MM.1S (cell line): ENCODE results near the gene MARK4.

Experiments used
- DNase-seq: peaks from one replicate; pipeline ENCODE4 v3.0.0-alpha.2; 2015
- H2AFZ ChIP-seq: fragments of 300-600 bp; sonication (generic); 2 replicates; pipeline ENCODE4 v1.6.0; 2016; ENCODE audit warnings: antibody characterized with exemption, low read length
- H3F3A ChIP-seq: fragments of 300-600 bp; sonication (generic); 2 replicates; pipeline ENCODE4 v1.6.1; 2016; ENCODE audit warnings: mild to moderate bottlenecking, antibody characterized with exemption, low read length, moderate library complexity, mixed read lengths; ENCODE audit not compliant: insufficient read depth
- H3K27ac ChIP-seq: fragments of 300-600 bp; sonication (generic); 2 replicates; pipeline ENCODE4 v1.5.1; 2016; ENCODE audit warnings: mild to moderate bottlenecking, low read length
- H3K27me3 ChIP-seq: fragments of 300-600 bp; sonication (generic); replicated peaks from 2 replicates; pipeline ENCODE4 v1.6.0; 2016; ENCODE audit warnings: low read length; ENCODE audit not compliant: insufficient read depth
- H3K36me3 ChIP-seq: fragments of 300-600 bp; sonication (generic); replicated peaks from 2 replicates; pipeline ENCODE4 v1.6.1; 2016; ENCODE audit warnings: mild to moderate bottlenecking, low read length, mixed read lengths; ENCODE audit not compliant: insufficient read depth
- H3K4me1 ChIP-seq: fragments of 300-600 bp; sonication (generic); 2 replicates; pipeline ENCODE4 v1.6.1; 2016; ENCODE audit warnings: low read length, mixed read lengths
- H3K4me2 ChIP-seq: fragments of 300-600 bp; sonication (generic); 2 replicates; pipeline ENCODE4 v1.6.0; 2016; ENCODE audit warnings: low read depth, low read length
- H3K4me3 ChIP-seq: fragments of 300-600 bp; sonication (generic); 2 replicates; pipeline ENCODE4 v1.5.1; 2016; ENCODE audit warnings: low read length, mixed read lengths
- H3K79me2 ChIP-seq: fragments of 300-600 bp; sonication (generic); 2 replicates; pipeline ENCODE4 v1.6.1; 2016; ENCODE audit warnings: mixed run types, low read length, mixed read lengths
- H3K9ac ChIP-seq: fragments of 300-600 bp; sonication (generic); 2 replicates; pipeline ENCODE4 v1.6.1; 2016; ENCODE audit warnings: low read length, mixed read lengths
- H3K9me2 ChIP-seq: fragments of 300-600 bp; sonication (generic); replicated peaks from 2 replicates; pipeline ENCODE4 v1.6.1; 2016; ENCODE audit warnings: mild to moderate bottlenecking, low read length, mixed read lengths; ENCODE audit not compliant: insufficient read depth
- H3K9me3 ChIP-seq: fragments of 300-600 bp; sonication (generic); replicated peaks from 2 replicates; pipeline ENCODE4 v1.6.1; 2016; ENCODE audit warnings: mild to moderate bottlenecking, low read length, mixed read lengths; ENCODE audit not compliant: insufficient read depth
- H4K20me1 ChIP-seq: fragments of 300-600 bp; sonication (generic); 2 replicates; pipeline ENCODE4 v1.6.1; 2016; ENCODE audit warnings: mild to moderate bottlenecking, low read length, moderate library complexity, mixed read lengths; ENCODE audit not compliant: insufficient read depth
- EZH2 ChIP-seq: fragments of 300-600 bp; sonication (generic); optimal IDR thresholded peaks from 2 replicates; pipeline ENCODE3; 2017; ENCODE audit warnings: low read depth, mild to moderate bottlenecking, antibody characterized with exemption, low read length, mixed read lengths
- EZH2phosphoT487 ChIP-seq: fragments of 300-600 bp; sonication (generic); IDR thresholded peaks from 2 replicates; pipeline ENCODE4 v1.6.1; 2018; ENCODE audit warnings: antibody characterized with exemption, low read length
- TF ChIP-seq, protein P1 (sequence below): fragments of 300-600 bp; sonication (generic); IDR thresholded peaks from 2 replicates; pipeline ENCODE4 v1.5.1; 2016; ENCODE audit warnings: antibody characterized with exemption, low read length, mixed read lengths

Gene MARK4

DNA sequence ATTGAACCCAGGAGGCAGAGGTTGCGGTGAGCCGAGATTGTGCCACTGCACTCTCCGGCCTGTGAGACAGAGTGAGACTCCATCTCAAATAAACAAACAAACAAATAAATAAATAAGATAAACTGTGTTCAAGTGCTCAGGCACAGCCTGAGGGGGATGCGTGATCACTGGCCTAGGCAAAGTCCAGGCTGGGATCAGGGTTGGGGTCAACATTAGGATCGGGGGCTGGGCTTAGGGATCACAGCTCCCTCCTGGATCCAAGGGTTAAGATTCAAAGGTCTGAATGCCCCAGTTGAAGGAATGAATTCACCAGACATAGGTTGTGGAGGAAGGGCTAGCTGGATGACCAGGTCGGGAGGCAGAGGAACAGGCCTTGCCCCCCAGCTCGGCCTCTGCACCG lies 3.9 kb upstream of the MARK4 start:
- TF ChIP-seq EZH2 (no peak), EZH2phosphoT487 (no peak)
- TF ChIP-seq, protein P1, sequence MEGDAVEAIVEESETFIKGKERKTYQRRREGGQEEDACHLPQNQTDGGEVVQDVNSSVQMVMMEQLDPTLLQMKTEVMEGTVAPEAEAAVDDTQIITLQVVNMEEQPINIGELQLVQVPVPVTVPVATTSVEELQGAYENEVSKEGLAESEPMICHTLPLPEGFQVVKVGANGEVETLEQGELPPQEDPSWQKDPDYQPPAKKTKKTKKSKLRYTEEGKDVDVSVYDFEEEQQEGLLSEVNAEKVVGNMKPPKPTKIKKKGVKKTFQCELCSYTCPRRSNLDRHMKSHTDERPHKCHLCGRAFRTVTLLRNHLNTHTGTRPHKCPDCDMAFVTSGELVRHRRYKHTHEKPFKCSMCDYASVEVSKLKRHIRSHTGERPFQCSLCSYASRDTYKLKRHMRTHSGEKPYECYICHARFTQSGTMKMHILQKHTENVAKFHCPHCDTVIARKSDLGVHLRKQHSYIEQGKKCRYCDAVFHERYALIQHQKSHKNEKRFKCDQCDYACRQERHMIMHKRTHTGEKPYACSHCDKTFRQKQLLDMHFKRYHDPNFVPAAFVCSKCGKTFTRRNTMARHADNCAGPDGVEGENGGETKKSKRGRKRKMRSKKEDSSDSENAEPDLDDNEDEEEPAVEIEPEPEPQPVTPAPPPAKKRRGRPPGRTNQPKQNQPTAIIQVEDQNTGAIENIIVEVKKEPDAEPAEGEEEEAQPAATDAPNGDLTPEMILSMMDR, result no peak
- Histone ChIP-seq H3K4me1 (peaks cover 9% of the 10 kb centered on the region; the same call in 1 of the 2 replicates), H3K4me3 (no peak overlapping the region), H3K9me3 (no peaks in the 10 kb centered on the region), H3K27ac (no peak overlapping the region), H3K27me3 (peaks cover 40% of the 10 kb centered on the region), H3K79me2 (peaks cover 5% of the 10 kb centered on the region; the same call in 1 of the 2 replicates), H2AFZ (no peak overlapping the region), H3K9me2 (no peaks in the 10 kb centered on the region), H4K20me1 (no peaks in the 10 kb centered on the region), H3F3A (0 out of 2 replicates have a peak, but pooled peaks cover 4% of the 10 kb centered on the region), H3K4me2 (no peak overlapping the region), H3K9ac (no peak overlapping the region), H3K36me3 (no peaks in the 10 kb centered on the region)
- DNase-seq, result no peak

DNA sequence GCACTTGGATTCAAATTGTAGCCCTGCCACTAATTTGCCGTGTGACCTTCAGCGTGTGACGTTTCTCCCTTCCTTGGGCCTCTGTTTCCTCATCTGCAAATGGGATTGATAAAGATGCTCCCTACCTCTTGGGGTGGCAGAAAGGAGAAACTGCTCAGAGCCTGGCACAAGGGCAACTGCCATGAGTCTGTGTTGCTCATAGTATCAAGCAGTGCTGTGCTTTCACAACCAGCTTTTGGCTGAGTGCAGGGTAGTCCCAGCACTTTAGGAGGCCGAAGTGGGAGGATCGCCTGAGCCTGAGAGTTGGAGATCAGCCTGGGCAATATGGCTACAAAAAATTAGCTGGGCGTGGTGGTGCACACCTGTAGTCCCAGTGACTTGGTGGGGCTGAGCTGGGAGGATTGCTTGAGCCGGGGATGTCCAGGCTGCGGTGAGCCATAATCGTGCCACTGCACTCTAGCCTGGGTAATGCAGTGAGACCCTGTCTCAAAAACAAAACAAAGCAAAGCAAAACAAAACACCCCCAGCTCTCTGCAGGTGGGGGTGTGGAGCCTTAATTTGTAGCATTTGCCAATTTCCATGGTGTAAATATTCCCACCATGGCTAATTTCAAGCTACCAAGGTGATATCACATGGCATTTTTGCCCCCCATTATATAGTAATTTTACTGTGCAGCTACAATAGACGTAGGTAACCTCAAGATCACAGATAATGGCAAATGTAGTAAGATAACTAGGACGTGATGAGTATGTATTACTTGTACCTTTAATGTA lies 1.6 kb upstream of the MARK4 start:
- Histone ChIP-seq H4K20me1 (no peaks in the 10 kb centered on the region), H3F3A (0 out of 2 replicates have a peak, but pooled peaks cover 4% of the 10 kb centered on the region), H3K27ac (no peak overlapping the region), H2AFZ (no peak overlapping the region), H3K79me2 (peaks cover 9% of the 10 kb centered on the region; the same call in 1 of the 2 replicates), H3K36me3 (no peaks in the 10 kb centered on the region), H3K4me1 (peaks cover 11% of the 10 kb centered on the region; the same call in 1 of the 2 replicates), H3K4me3 (no peak overlapping the region), H3K9ac (no peak overlapping the region), H3K9me3 (no peaks in the 10 kb centered on the region), H3K27me3 (peaks cover 22% of the 10 kb centered on the region), H3K4me2 (no peak overlapping the region), H3K9me2 (no peaks in the 10 kb centered on the region)
- TF ChIP-seq EZH2phosphoT487, result no peak
- TF ChIP-seq EZH2, result no peak
- TF ChIP-seq, protein P1, result no peak
- no peak for DNase-seq

DNA sequence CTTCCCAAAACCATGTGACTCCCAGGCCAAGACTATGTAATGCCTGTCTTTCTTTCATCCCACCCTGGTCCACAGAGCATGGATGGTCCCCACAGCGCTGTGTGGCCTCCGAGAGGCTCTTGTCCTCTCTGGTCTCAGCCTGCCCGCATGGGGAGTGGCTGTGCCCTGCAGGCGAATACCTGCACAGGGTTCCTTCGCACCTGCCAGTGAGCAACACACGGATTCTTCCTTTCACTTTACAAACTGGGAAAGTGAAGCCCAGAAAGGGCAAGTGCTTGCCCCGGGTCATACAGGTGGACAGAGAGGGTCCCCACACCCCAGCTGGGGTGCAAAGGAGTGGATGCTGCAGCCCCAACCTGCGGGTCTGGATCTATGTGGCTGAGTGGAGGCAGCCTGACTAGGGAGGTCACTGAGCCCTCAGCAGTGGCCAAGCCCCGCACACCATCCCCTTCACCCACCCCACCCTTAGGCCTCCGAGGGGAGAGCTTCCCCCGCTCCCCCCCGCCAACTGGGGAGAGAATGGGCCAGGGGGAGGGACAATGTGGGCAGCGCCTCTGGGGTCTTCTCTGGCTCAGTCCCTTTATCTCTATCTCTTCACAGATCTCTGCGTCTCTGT lies 747 bp upstream of the MARK4 start:
- Histone ChIP-seq H3K9ac (peak overlapping the region; percentile 25; the same call in 1 of the 2 replicates), H3K36me3 (no peaks in the 10 kb centered on the region)

More for the DNA sequence above, 747 bp upstream of the MARK4 start:
- peak; percentile 39 for DNase-seq
- TF ChIP-seq, protein P1, result no peak
- TF ChIP-seq EZH2 (no peak), EZH2phosphoT487 (no peak)
- peaks cover 14% of the 10 kb centered on the region for H3K27me3 ChIP-seq
- H3K4me2 ChIP-seq, result peak overlapping the region; percentile 99
- peak overlapping the region; percentile 100 for H2AFZ ChIP-seq
- peak overlapping the region; percentile 87 for H3K4me3 ChIP-seq
- H3K9me3 ChIP-seq, result no peaks in the 10 kb centered on the region
- H3K79me2 ChIP-seq, result peaks cover 9% of the 10 kb centered on the region; the same call in 1 of the 2 replicates
- peaks cover 11% of the 10 kb centered on the region; the same call in 1 of the 2 replicates for H3K4me1 ChIP-seq
- 0 out of 2 replicates have a peak, but pooled peaks cover 4% of the 10 kb centered on the region for H3F3A ChIP-seq
- no peaks in the 10 kb centered on the region for H3K9me2 ChIP-seq
- no peaks in the 10 kb centered on the region for H4K20me1 ChIP-seq
- H3K27ac ChIP-seq, result no peak overlapping the region
